Measurements from ENCODE around the gene TIMP2.

- TF ChIP-seq CTCF (IDR thresholded peaks at IDR 0.05; ENCODE audit: low read depth, low read length, poor library complexity, severe bottlenecking) (no peak), EZH2phosphoT487 (IDR thresholded peaks at IDR 0.05; ENCODE audit: borderline replicate concordance, low read length) (no peak)
Measured at GRCh38 chr17:78897664-78898047, 27.5 kb downstream of the TIMP2 start.

Data from DOHH2 (cell line).